Neuronal stem cell (in vitro differentiated cells): ENCODE data around the gene GAN.

Source experiments
- DNase-seq: peaks from one replicate; pipeline ENCODE4 v3.0.0-alpha.2; 2013; ENCODE audit warnings: low spot score
- H2AFZ ChIP-seq: one replicate; pipeline ENCODE4 v1.6.1; 2013; ENCODE audit warnings: mild to moderate bottlenecking, low read length, inconsistent platforms
- H2AK5ac ChIP-seq: 2 replicates; pipeline ENCODE4 v1.6.1; 2013; ENCODE audit warnings: low read depth, mild to moderate bottlenecking, inconsistent platforms, low read length, moderate library complexity, mixed read lengths
- H2BK120ac ChIP-seq: 2 replicates; pipeline ENCODE4 v1.6.1; 2013; ENCODE audit warnings: low read depth, mild to moderate bottlenecking, inconsistent platforms, low read length, moderate library complexity, mixed read lengths
- H2BK12ac ChIP-seq: one replicate; pipeline ENCODE4 v1.6.1; 2013; ENCODE audit warnings: low read length, inconsistent platforms
- H2BK15ac ChIP-seq: 2 replicates; pipeline ENCODE4 v1.6.1; 2013; ENCODE audit warnings: mild to moderate bottlenecking, low read length, inconsistent platforms, mixed read lengths
- H2BK5ac ChIP-seq: one replicate; pipeline ENCODE4 v1.6.1; 2013; ENCODE audit warnings: inconsistent platforms, mild to moderate bottlenecking, low read length, moderate library complexity
- H3K14ac ChIP-seq: one replicate; pipeline ENCODE4 v1.6.1; 2013; ENCODE audit warnings: low read length, inconsistent platforms
- H3K18ac ChIP-seq: 2 replicates; pipeline ENCODE4 v1.6.1; 2013; ENCODE audit warnings: low read length, inconsistent platforms
- H3K23ac ChIP-seq: 2 replicates; pipeline ENCODE4 v1.6.1; 2013; ENCODE audit warnings: low read depth, mild to moderate bottlenecking, mixed read lengths, low read length, inconsistent platforms; ENCODE audit not compliant: poor library complexity
- H3K27ac ChIP-seq: replicated peaks from 3 replicates; pipeline ENCODE4 v1.5.1; 2013; ENCODE audit warnings: low read length, inconsistent platforms
- H3K27me3 ChIP-seq, 3 experiments: 2 replicates each; pipeline ENCODE4 v1.6.1; 2013; ENCODE audit warnings: low read length in 3 of 3, mild to moderate bottlenecking in 2 of 3, inconsistent platforms in 1 of 3, low read depth in 1 of 3, mixed read lengths in 1 of 3, moderate library complexity in 1 of 3; ENCODE audit not compliant: control insufficient read depth in 3 of 3, insufficient read depth in 3 of 3
- H3K36me3 ChIP-seq, 2 donors: replicated peaks in 1 of 2; 2 replicates each; pipeline ENCODE4 v1.6.1; 2013; ENCODE audit warnings: low read length in 2 of 2; ENCODE audit not compliant: control insufficient read depth in 2 of 2, insufficient read depth in 2 of 2
- H3K4ac ChIP-seq: 2 replicates; pipeline ENCODE4 v1.6.1; 2013; ENCODE audit warnings: inconsistent platforms, mild to moderate bottlenecking, low read length, moderate library complexity
- H3K4me1 ChIP-seq, 2 donors: 1 replicate in 1 of 2; 2 replicates in 1 of 2; pipeline ENCODE4 v1.6.1; 2013; ENCODE audit warnings: low read length in 2 of 2, low read depth in 1 of 2; ENCODE audit not compliant: control insufficient read depth in 2 of 2, insufficient read depth in 1 of 2
- H3K4me2 ChIP-seq: one replicate; pipeline ENCODE4 v1.6.1; 2013; ENCODE audit warnings: mild to moderate bottlenecking, low read length, inconsistent platforms; ENCODE audit not compliant: insufficient read depth, poor library complexity, severe bottlenecking
- H3K4me3 ChIP-seq, 2 donors: 2 replicates each; pipeline ENCODE4 v1.5.1; 2013; ENCODE audit warnings: low read length in 2 of 2, mild to moderate bottlenecking in 2 of 2, inconsistent platforms in 1 of 2, moderate library complexity in 1 of 2
- H3K79me1 ChIP-seq: one replicate; pipeline ENCODE4 v1.6.1; 2013; ENCODE audit warnings: low read depth, mild to moderate bottlenecking, inconsistent platforms, low read length, moderate library complexity
- H3K9ac ChIP-seq: one replicate; pipeline ENCODE4 v1.6.1; 2013; ENCODE audit warnings: mild to moderate bottlenecking, low read depth, low read length, inconsistent platforms; ENCODE audit not compliant: poor library complexity
- H3K9me3 ChIP-seq, 2 donors: replicated peaks in 1 of 2; 2 replicates each; pipeline versions ENCODE3 to v1.6.1; 2013; ENCODE audit warnings: low read length in 2 of 2, mild to moderate bottlenecking in 2 of 2, inconsistent platforms in 1 of 2, low read depth in 1 of 2, mixed read lengths in 1 of 2, moderate library complexity in 1 of 2; ENCODE audit not compliant: control insufficient read depth in 2 of 2, insufficient read depth in 1 of 2
- H4K8ac ChIP-seq: one replicate; pipeline ENCODE4 v1.6.1; 2013; ENCODE audit warnings: low read depth, mild to moderate bottlenecking, inconsistent platforms, low read length, moderate library complexity
- H4K91ac ChIP-seq: one replicate; pipeline ENCODE4 v1.6.1; 2013; ENCODE audit warnings: low read length, low read depth, mild to moderate bottlenecking, inconsistent platforms; ENCODE audit not compliant: poor library complexity
- WGBS, 2 donors: extraction: QIAGEN DNeasy Blood & Tissue Kit; methylation state at CpG; one replicate each; pipeline ENCODE4 v1.1.7; 2013; ENCODE audit warnings: missing lambda C conversion rate in 2 of 2, mixed read lengths in 1 of 2; ENCODE audit not compliant: insufficient read length in 2 of 2, insufficient replicate concordance in 1 of 2; ENCODE audit errors: extremely low coverage in 2 of 2; 5-methylcytosine and 5-hydroxymethylcytosine counted together

Gene GAN

DNA sequence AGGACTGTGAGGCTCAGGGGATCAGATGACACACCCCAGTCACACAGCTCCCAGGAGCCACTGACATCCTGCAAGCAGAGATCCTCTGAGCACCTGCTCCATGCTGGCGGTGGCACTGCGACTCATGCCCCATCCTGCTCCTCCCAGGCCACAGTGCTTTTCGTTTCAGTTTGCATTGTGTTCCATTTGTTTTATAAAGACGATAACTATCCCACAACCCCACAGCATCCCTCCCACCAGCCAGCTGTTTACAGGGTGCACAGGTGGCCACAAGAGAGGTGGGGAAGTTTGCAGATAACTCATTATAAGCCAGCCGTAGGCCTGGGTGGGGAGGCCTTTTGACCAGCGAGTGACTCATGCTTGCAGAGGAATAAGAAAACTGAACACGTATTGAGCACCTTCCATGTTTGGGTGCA, 48.1 kb upstream of the GAN start:
- H2BK120ac ChIP-seq = no peak overlapping the region
- H3K9me3 ChIP-seq = no peaks in the 10 kb centered on the region
- H2AFZ ChIP-seq = no peak overlapping the region
- H3K4ac ChIP-seq = no peak overlapping the region
- H3K14ac ChIP-seq = no peak overlapping the region
- no CpG with 5 or more reads among the region's 7 CpGs for WGBS, 2 donors
- H3K36me3 ChIP-seq = no peaks in the 10 kb centered on the region
- no peak overlapping the region for H2BK15ac ChIP-seq
- no peak overlapping the region for H2BK12ac ChIP-seq
- no peak overlapping the region for H4K8ac ChIP-seq
- H3K27ac ChIP-seq = no peak overlapping the region
- no peaks in the 10 kb centered on the region for H3K27me3 ChIP-seq
- H3K23ac ChIP-seq = no peak overlapping the region
- H3K4me1 ChIP-seq = no peaks in the 10 kb centered on the region
- H3K4me3 ChIP-seq = no peak overlapping the region
- H3K79me1 ChIP-seq = no peaks in the 10 kb centered on the region
- H4K91ac ChIP-seq = no peak overlapping the region
- H2BK5ac ChIP-seq = no peak overlapping the region
- H3K18ac ChIP-seq = no peak overlapping the region
- no peak overlapping the region for H3K4me2 ChIP-seq
- H3K9ac ChIP-seq = no peak overlapping the region
- no peak overlapping the region for H2AK5ac ChIP-seq
- no peak for DNase-seq

DNA sequence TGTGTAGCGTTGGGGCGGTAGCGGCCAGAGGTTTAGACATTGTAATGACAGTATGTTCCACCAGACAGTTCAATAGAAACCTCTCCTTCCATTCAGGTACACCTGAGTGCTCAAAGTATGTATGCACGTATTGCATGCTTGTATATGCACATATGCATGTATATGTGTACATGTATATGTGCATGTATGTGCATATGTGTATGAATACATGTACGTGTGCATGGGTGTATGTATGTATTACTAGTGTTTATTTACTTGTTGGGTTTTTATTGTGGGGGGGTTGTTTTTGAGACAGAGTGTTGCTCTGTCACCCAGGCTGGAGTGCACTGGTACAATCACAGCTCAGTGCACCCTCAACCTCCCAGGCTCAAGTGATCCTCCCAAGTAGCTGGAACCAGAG, 46.3 kb upstream of the GAN start:
- Histone ChIP-seq H3K4ac (no peak overlapping the region), H3K4me2 (no peak overlapping the region), H3K14ac (no peak overlapping the region), H2BK12ac (no peak overlapping the region), H3K9ac (no peak overlapping the region), H3K18ac (no peak overlapping the region), H3K27ac (no peak overlapping the region), H3K36me3 (no peaks in the 10 kb centered on the region), H2BK15ac (no peak overlapping the region), H3K23ac (no peak overlapping the region), H2AK5ac (no peak overlapping the region), H2BK5ac (no peak overlapping the region), H3K4me1 (no peaks in the 10 kb centered on the region), H4K91ac (no peak overlapping the region), H3K4me3 (no peak overlapping the region), H3K9me3 (no peaks in the 10 kb centered on the region), H4K8ac (no peak overlapping the region), H2AFZ (no peak overlapping the region), H3K79me1 (no peaks in the 10 kb centered on the region), H3K27me3 (no peaks in the 10 kb centered on the region), H2BK120ac (no peak overlapping the region)
- no CpG with 5 or more reads among the region's 5 CpGs for WGBS, 2 donors
- no peak for DNase-seq

DNA sequence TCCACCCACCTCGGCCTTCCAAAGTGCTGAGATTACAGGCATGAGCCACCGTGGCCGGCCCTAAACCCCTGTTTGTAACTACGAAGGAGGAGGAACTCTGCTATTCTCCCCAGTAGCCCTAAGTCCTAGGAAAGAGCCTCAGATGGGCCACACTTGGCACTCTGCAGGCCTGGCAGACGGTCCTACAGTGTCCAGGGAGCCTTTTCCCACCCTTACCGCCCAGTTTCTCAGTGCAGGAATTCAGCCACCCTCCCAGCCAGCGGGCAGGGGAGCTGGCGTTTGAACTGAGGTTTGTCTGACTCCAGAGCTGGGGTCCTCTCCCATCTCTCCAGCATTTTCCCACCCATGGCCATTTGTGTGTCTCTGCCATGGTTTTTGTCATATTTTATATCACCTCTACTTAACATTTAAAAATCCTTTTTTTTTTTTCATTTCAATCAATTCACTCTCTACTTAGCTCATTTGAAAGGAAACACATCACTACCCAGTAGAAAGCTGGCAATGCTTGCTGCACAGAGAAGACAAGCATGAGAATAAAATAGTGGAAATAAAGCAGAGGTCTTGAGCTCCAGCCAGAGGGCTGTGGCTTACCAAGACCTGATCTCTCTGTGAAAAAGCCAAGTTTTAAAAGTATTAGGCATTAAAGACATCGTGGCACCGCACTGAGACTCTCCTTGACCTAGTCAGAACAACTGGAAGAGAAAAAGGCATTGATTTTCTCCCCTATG, 41.4 kb upstream of the GAN start:
- H2BK120ac ChIP-seq = no peak overlapping the region
- no peaks in the 10 kb centered on the region for H3K79me1 ChIP-seq
- no peak overlapping the region for H2BK12ac ChIP-seq
- H2AFZ ChIP-seq = no peak overlapping the region
- no peak overlapping the region for H2BK5ac ChIP-seq
- H3K9me3 ChIP-seq = no peaks in the 10 kb centered on the region
- H2AK5ac ChIP-seq = no peak overlapping the region
- H3K27me3 ChIP-seq = peaks cover 0 to 7% (median 2%) of the 10 kb centered on the region in 3 experiments
- H3K36me3 ChIP-seq = no peaks in the 10 kb centered on the region
- peak overlapping the region in 1 of 2 donors; percentile 22 for H3K4me3 ChIP-seq
- DNase-seq = no peak
- no peak overlapping the region for H2BK15ac ChIP-seq
- H3K23ac ChIP-seq = no peak overlapping the region
- no peak overlapping the region for H3K27ac ChIP-seq
- H3K4me2 ChIP-seq = no peak overlapping the region
- no peaks in the 10 kb centered on the region for H3K4me1 ChIP-seq
- no peak overlapping the region for H3K14ac ChIP-seq
- WGBS, 2 donors = no CpG with 5 or more reads among the region's 10 CpGs
- no peak overlapping the region for H4K8ac ChIP-seq
- no peak overlapping the region for H3K9ac ChIP-seq
- H3K18ac ChIP-seq = peak overlapping the region; percentile 29
- H4K91ac ChIP-seq = no peak overlapping the region
- no peak overlapping the region for H3K4ac ChIP-seq

DNA sequence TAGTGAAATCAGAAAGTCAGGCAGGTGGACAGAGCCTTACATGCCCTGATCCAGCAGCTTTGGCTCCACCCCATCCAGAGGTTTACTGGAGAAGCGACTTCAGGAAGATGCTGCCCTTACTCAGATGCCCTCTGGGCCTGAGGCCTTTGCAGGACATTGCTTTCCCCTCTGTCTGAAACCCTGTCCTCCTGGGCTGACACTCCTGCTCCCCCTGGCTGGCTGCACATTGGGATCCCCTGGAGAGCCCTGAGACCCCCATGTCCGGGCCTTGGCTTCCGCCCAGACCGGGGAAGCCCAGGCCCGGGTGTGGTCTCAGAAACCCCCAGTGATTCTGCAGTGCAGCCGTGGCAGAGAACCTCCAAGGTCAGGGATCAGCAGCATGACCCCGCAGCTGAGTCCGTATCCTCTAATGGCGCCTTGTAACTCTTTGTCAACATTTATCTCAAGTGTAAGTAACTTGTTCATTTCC, 39.7 kb upstream of the GAN start:
- Histone ChIP-seq H3K79me1 (no peaks in the 10 kb centered on the region), H3K4me1 (no peaks in the 10 kb centered on the region), H2BK120ac (no peak overlapping the region), H3K4ac (no peak overlapping the region), H2BK12ac (no peak overlapping the region), H2BK15ac (no peak overlapping the region), H3K18ac (no peak overlapping the region), H3K23ac (no peak overlapping the region), H3K9ac (no peak overlapping the region), H4K8ac (no peak overlapping the region), H4K91ac (no peak overlapping the region), H3K36me3 (no peaks in the 10 kb centered on the region), H3K14ac (no peak overlapping the region), H3K9me3 (no peaks in the 10 kb centered on the region), H2AFZ (no peak overlapping the region), H3K27me3 (peaks cover 0 to 7% (median 2%) of the 10 kb centered on the region in 3 experiments), H2BK5ac (no peak overlapping the region), H3K27ac (no peak overlapping the region), H3K4me2 (no peak overlapping the region), H2AK5ac (no peak overlapping the region), H3K4me3 (no peak overlapping the region)
- DNase-seq = no peak
- WGBS, 2 donors = no CpG with 5 or more reads among the region's 9 CpGs
